HG03064 (cell line): Measurements from ENCODE around the gene MSI2.

Experiments
- ATAC-seq: cut with Tn5 transposase; IDR thresholded peaks from one replicate; pipeline ENCODE4 v1.9.1; 2021; ENCODE audit warnings: low read depth; ENCODE audit not compliant: unreplicated experiment

Gene MSI2

GRCh38 chr17:57582881-57583756, 326.8 kb downstream of the MSI2 start:
- ATAC-seq, result no peak

DNA sequence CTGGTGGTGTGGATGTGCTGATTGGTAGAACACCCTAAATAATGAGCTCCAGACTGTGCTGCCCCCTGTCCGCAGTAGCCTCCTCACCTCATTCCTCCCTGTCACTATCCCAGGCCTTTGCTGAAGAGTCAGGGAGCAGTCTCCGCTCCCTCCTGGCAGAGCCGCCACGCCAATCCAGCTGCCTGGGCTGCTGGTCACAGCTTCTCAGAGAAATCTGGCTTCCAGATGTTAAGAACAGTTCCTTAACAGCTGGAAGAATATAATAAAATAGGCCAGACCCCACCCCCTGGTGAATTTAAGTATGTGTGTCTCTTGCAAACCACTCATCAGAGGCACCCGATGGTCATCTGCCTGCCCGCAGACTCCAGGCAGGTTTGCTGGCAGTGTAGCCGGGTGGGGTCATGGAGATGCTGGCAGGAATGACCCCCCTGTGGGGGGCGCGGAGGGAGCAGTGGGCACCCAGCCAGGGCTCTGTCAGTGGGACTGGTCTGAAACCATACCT, 327.8 kb downstream of the MSI2 start:
- no peak for ATAC-seq

- ATAC-seq, result no peak
Measured at GRCh38 chr17:57585341-57586195, 329.2 kb downstream of the MSI2 start.

DNA sequence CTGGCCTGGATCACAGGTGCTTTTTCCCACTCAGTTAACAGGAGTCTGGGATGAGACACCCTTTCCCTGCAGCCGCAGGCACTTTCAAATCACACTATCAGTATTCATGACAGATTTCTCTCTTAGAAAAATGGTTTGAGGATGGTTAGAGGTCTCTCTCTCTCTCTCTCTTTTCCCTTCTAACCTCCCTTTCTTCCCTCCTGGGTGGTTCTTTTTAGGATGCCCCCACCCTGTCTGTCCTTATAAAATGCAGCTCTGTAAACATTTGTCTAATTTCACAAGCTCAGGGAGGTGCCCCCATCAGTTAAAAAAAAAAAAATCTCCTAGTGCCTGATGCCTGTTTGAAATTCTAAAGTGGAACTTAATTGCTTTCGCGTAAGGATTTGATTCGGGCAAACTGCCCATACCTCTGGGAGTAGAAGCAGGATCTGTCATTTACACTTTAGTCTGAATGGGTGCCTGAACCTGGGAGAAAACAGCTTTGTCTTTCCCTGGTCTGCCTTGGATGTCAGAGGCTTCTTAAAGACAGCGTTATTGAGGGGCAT, 329.9 kb downstream of the MSI2 start:
- no peak for ATAC-seq

- no peak for ATAC-seq
Measured at GRCh38 chr17:57586742-57587141, 330.4 kb downstream of the MSI2 start.

- no peak for ATAC-seq
Measured at GRCh38 chr17:57587193-57587969, 331.1 kb downstream of the MSI2 start.

DNA sequence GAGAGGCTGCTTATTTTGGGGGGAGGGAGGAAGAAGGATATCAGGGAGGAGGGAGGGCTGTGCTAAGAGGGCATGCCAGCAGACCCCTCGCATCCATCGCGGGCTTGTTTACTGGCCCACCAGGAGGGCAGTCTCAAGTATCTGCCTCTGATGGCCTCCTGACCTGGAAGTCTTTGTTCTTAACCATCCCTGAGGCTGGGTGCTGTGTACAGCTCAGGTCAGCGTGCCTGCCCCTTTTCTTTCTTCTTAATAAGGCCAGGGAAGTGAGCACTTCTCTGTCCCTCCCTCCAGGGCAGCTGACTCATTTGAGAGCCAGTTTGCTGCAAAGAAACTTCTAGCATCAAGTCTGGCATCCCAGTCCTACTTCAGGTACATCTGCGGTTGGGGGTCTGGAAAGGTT, 331.8 kb downstream of the MSI2 start:
- ATAC-seq, result no peak

DNA sequence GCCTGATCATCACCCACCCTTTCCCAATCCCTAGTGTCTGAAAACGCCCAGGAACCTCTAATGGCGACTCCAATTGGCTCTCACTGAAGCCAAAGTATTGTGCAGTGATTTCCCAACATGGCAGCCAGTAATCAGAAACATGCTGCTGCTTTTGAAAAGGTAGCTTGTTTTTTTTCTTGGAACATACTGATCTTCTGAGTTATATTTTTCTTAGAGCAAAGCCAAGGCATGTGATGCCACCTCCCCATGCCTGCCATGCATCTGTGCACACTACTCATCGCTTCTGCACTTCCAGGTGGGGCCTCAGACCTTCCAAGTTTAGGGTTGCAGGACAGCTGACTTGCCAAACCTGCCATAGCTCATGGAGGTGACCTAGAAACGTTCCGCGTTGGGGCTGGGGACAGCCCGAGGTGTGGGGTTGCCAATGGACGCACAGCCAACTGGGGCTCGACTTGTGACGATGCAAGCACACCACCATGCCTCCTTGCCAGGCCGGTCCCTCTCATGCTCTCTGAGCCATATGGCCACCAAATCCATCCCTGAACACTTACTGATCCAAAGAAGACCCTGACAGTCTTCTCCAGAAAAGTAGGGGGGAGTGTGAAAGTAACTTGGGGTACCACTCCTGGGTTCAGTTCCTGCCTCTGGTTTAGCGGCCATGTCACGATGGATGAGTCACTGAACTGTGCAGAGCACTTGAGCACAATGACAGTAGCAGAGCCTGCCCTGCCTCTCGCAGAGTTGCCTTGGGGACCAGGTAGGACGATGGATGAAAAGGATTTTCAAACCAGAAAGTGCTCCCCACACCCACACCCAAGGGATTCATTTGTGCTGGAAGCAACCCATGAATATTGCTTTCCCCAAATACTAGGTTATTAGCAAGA, 333.1 kb downstream of the MSI2 start:
- no peak for ATAC-seq

- no peak for ATAC-seq
Measured at GRCh38 chr17:57593739-57594462, 337.6 kb downstream of the MSI2 start.

DNA sequence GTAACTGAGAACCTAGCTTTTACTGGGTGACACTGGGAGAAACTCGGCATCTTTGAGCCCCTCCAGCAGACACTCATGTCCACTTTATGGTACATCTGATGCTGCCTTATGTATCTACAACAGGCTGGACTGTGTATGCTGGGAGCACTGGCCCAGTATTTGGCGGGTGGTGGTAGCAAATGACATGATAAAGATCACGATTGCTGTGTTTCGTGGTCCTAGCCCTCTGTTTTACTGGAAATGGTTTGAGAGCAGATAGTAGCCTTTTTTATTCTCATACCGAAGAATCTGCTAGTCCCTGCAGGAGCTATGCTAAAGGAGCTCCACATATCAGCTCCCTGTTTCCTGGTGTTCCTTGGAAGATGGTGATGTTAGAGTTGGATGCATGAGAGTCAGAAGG, 338.4 kb downstream of the MSI2 start:
- ATAC-seq, result no peak

DNA sequence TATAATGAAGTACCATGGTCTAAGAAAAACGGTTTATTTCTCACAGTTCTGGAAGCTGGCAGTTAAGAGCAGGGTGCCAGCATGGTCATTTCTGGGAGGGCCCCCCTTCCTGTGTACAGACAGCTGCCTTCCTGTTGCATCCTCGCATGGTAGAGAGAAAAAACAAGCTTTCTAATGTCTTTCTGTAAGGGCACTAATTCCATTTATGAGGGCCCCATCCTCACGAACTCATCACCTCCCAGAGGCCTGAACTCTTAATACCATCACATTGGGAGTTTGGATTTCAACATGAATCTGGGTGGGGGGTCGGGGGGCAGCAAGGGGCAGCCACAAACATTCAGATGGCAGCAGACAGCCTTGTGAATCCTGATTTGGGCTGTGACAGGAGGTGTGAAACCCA, 339.1 kb downstream of the MSI2 start:
- ATAC-seq, result no peak

GRCh38 chr17:57595947-57596695, 339.8 kb downstream of the MSI2 start:
- ATAC-seq, result no peak

- ATAC-seq, result no peak
Measured at GRCh38 chr17:57597101-57597500, 340.8 kb downstream of the MSI2 start.

DNA sequence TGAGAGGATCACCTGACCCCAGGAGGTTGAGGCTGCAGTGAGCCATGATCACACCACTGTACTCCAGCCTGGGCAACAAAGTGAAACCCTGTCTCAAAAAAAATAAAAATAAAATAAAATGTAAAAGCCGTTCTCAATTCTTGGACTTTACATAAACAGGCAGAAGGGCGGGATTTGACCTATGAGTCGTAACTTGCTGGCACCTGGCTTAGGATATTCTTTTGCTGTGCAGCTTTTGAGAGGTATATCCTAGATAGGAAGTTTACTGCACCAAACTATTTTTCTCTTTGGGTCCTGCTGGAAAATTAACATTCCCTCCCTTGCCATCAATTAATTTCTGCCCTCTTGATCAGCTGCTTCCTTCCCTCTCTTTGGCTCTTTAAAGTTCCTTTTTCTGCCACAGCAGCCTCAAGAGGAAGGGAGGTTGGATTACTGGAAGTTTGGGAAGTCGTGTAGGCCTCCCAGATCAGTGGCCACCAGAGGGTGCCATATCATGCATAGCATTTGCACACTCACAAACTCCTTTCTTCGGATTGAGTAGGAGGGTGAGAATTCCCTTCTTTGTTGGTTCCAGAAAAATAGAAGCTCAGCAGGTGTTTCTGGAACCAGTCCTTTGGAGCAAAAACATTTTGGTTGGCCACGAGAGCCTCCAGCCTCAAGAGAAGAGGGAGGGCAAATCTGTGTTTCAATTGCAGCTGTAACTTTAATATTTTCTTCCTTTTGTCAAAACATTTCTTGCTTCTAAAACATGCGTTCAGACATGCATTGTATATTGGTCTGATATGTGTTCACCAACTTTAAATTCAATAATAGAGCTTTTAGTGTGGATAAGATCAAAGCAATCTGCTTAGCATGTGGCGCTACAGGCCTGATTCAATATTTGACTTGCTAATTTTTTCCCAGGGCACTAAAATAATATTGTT, 341.5 kb downstream of the MSI2 start:
- ATAC-seq, result no peak

DNA sequence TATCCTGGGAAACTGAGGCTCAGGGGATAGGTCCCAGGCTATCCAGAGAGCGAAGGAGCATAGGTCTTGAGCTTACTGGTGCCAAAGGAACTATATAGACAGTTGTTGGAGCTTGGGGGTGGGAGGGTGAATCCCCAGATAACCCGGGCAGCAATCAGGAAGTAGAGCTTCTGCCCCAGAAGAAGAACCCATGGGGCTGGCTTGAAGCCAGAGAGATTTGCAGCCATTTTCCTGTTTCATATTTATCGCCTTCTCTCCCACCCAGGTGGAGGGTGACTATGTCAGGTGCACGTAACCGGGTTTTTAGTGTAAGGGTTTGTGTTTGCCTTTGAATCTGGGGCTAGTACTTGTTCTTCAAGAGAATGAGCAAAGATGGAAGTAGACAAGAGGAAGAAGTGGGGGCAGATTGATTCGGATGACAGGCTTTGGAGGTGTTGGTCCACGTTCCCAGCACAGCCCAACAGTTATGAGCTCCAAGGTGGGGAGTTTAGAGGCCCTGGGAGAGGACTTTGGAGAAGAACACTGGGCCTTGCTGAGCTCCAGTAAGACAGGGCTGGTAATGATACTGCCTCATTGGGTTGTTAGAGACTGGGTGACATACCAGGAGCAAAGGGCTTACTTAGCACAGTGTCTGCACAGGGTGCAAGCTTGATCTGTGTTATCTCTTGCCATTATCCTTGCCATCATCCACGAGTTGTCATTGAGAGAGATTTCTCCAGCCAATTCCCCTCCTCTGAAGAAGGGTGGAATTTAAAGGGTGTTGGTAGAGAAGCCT, 343.1 kb downstream of the MSI2 start:
- no peak for ATAC-seq

DNA sequence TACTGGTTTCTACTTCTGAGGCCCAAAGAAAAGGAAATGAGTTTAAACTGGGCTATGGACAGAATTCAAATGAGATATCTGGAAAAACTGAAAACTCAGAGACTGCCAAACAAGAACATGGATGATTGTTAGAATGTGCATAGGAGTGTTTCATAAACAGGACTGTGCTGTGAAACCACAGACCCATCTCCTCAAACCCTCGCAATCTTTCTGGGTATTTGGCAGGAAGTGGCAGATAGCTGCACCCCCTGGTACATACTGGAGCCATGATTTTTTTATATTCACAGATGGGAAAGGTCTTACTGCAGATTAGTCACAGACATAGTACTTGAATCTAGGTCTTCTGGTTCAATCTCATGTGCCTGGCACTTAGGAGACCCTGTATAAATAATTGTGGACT, 343.8 kb downstream of the MSI2 start:
- ATAC-seq, result no peak
